ENCODE data around the gene OR2B3. TPM values are rescaled to one million over a fixed set of nuclear protein-coding genes. Genes with fewer than 3 reads are reported as not detected.
A peak's percentile ranks its signal among the peaks of the same experiment; 100 is the strongest.

Gene OR2B3
- total RNA-seq, 1 experiment from 2014 or later: not detected

GRCh38 chr6:29079203-29079602 is 7.9 kb downstream of the OR2B3 start:
- DNase-seq: no peak

GRCh38 chr6:29071831-29072723 is 15.0 kb downstream of the OR2B3 start:
- peaks cover 6% of the 10 kb centered on the region for H3K9me3 ChIP-seq
- H3K9me3 Mint-ChIP-seq (ENCODE audit: unreplicated experiment): no peaks in the 10 kb centered on the region
- no peaks in the 10 kb centered on the region for H3K27me3 Mint-ChIP-seq (ENCODE audit: insufficient read depth, unreplicated experiment)
- H3K36me3 ChIP-seq (ENCODE audit: control insufficient read depth, insufficient read depth, low read length): no peaks in the 10 kb centered on the region
- H3K4me1 Mint-ChIP-seq (ENCODE audit: low read depth, unreplicated experiment): peaks cover 9% of the 10 kb centered on the region
- intact Hi-C loops (cut with micrococcal nuclease; ENCODE audit: unreplicated experiment): loop anchor here (1.0 kb wide), 2 partner anchors 40 to 155 kb away; no protein-coding TSS in a partner anchor
- H3K27me3 ChIP-seq (replicated peaks; ENCODE audit: control insufficient read depth, insufficient read depth, low read length): no peaks in the 10 kb centered on the region
- H3K36me3 Mint-ChIP-seq (ENCODE audit: insufficient read depth, unreplicated experiment): no peaks in the 10 kb centered on the region
- H3K4me3 Mint-ChIP-seq (ENCODE audit: unreplicated experiment): no peak overlapping the region
- CTCF ChIA-PET: interaction anchor here (0.5 to 1.5 kb wide), 3 partner anchors 155 to 234 kb away, joined by 3 read pairs; no protein-coding TSS in a partner anchor
- peak; percentile 58 to 60 for DNase-seq
- peak; percentile 74 to 87 for TF ChIP-seq CTCF (IDR thresholded peaks at IDR 0.05; ENCODE audit: insufficient read depth in 1 of 2, low read depth in 1 of 2, low read length in 1 of 2, severe bottlenecking in 1 of 2, unreplicated experiment in 1 of 2)
- POLR2A ChIA-PET: no interaction called here
- no TSS peak for BruUV-seq (replicated peaks)
- H3K4me1 ChIP-seq: peaks cover 8% of the 10 kb centered on the region; the same call in 1 of the 2 replicates
- H3K4me3 ChIP-seq (ENCODE audit: low read depth, low read length): no peak overlapping the region
- no peak overlapping the region for H3K27ac Mint-ChIP-seq (ENCODE audit: unreplicated experiment)

More at GRCh38 chr6:29079203-29079602, 7.9 kb downstream of the OR2B3 start:
- Mint-ChIP-seq H3K4me1 (ENCODE audit: low read depth, unreplicated experiment) (peaks cover 9% of the 10 kb centered on the region), H3K27me3 (ENCODE audit: insufficient read depth, unreplicated experiment) (peaks cover 7% of the 10 kb centered on the region), H3K9me3 (ENCODE audit: unreplicated experiment) (no peaks in the 10 kb centered on the region), H3K4me3 (ENCODE audit: unreplicated experiment) (no peak overlapping the region), H3K36me3 (ENCODE audit: insufficient read depth, unreplicated experiment) (no peaks in the 10 kb centered on the region), H3K27ac (ENCODE audit: unreplicated experiment) (no peak overlapping the region)
- POLR2A ChIA-PET: no interaction called here
- no peak for TF ChIP-seq CTCF (IDR thresholded peaks at IDR 0.05; ENCODE audit: insufficient read depth in 1 of 2, low read depth in 1 of 2, low read length in 1 of 2, severe bottlenecking in 1 of 2, unreplicated experiment in 1 of 2)
- H3K4me1 ChIP-seq: peaks cover 8% of the 10 kb centered on the region; the same call in 1 of the 2 replicates
- H3K36me3 ChIP-seq (ENCODE audit: control insufficient read depth, insufficient read depth, low read length): no peaks in the 10 kb centered on the region
- intact Hi-C loops (cut with micrococcal nuclease; ENCODE audit: unreplicated experiment): no loop called here
- no peaks in the 10 kb centered on the region for H3K27me3 ChIP-seq (replicated peaks; ENCODE audit: control insufficient read depth, insufficient read depth, low read length)
- H3K4me3 ChIP-seq (ENCODE audit: low read depth, low read length): no peak overlapping the region
- CTCF ChIA-PET: no interaction called here
- H3K9me3 ChIP-seq: no peaks in the 10 kb centered on the region
- BruUV-seq (replicated peaks): no TSS peak

- Mint-ChIP-seq H3K27ac (ENCODE audit: unreplicated experiment) (no peak overlapping the region), H3K27me3 (ENCODE audit: insufficient read depth, unreplicated experiment) (peaks cover 18% of the 10 kb centered on the region), H3K36me3 (ENCODE audit: insufficient read depth, unreplicated experiment) (no peaks in the 10 kb centered on the region), H3K4me1 (ENCODE audit: low read depth, unreplicated experiment) (no peaks in the 10 kb centered on the region), H3K4me3 (ENCODE audit: unreplicated experiment) (no peak overlapping the region), H3K9me3 (ENCODE audit: unreplicated experiment) (no peaks in the 10 kb centered on the region)
- ChIA-PET CTCF (no interaction called here), POLR2A (no interaction called here)
- intact Hi-C loops (cut with micrococcal nuclease; ENCODE audit: unreplicated experiment): no loop called here
- no peaks in the 10 kb centered on the region for H3K4me1 ChIP-seq
- H3K27me3 ChIP-seq (replicated peaks; ENCODE audit: control insufficient read depth, insufficient read depth, low read length): no peaks in the 10 kb centered on the region
- no peak for TF ChIP-seq CTCF (IDR thresholded peaks at IDR 0.05; ENCODE audit: insufficient read depth in 1 of 2, low read depth in 1 of 2, low read length in 1 of 2, severe bottlenecking in 1 of 2, unreplicated experiment in 1 of 2)
- no peak for DNase-seq
- BruUV-seq (replicated peaks): no TSS peak
- no peaks in the 10 kb centered on the region for H3K9me3 ChIP-seq
- no peak overlapping the region for H3K4me3 ChIP-seq (ENCODE audit: low read depth, low read length)
- no peaks in the 10 kb centered on the region for H3K36me3 ChIP-seq (ENCODE audit: control insufficient read depth, insufficient read depth, low read length)
Measured at GRCh38 chr6:29051680-29052079, 35.4 kb downstream of the OR2B3 start.

All from Caco-2 (cell line).